Measurements from ENCODE around the gene ADIPOR1. TPM values are rescaled to one million over a fixed set of nuclear protein-coding genes. Genes with fewer than 3 reads are reported as not detected.

ADIPOR1 gene
- total RNA-seq, 4 donors from 2014 or later = 68.6 to 95.1 (median 80.1) TPM

GRCh38 chr1:202934755-202935154 lies 23.4 kb downstream of the ADIPOR1 start:
- TF ChIP-seq EP300 (IDR thresholded peaks at IDR 0.05) (no peak), POLR2A (IDR thresholded peaks at IDR 0.05) (no peak), CTCF (IDR thresholded peaks at IDR 0.05) (no peak)
- Histone ChIP-seq H3K4me3 (no peak overlapping the region), H3K36me3 (peaks cover 0 to 4% (median 0%) of the 10 kb centered on the region in 3 donors), H3K27ac (no peak overlapping the region), H3K9me3 (peaks cover 0 to 8% (median 0%) of the 10 kb centered on the region in 4 donors), H3K4me1 (no peaks in the 10 kb centered on the region), H3K27me3 (no peaks in the 10 kb centered on the region)
- WGBS, 2 donors = 85 to 94% methylated on average over 3 of the region's 3 CpGs
- DNase-seq (ENCODE audit: low spot score in 2 of 2) = no peak

- no peaks in the 10 kb centered on the region for H3K36me3 ChIP-seq
- no peaks in the 10 kb centered on the region for H3K27me3 ChIP-seq
- H3K4me1 ChIP-seq = peaks cover 0 to 3% (median 0%) of the 10 kb centered on the region in 4 donors
- H3K27ac ChIP-seq = no peak overlapping the region
- peaks cover 0 to 8% (median 0%) of the 10 kb centered on the region in 4 donors for H3K9me3 ChIP-seq
- no peak for DNase-seq (ENCODE audit: low spot score in 2 of 2)
- no peak overlapping the region for H3K4me3 ChIP-seq
- no peak for TF ChIP-seq EP300 (IDR thresholded peaks at IDR 0.05)
- TF ChIP-seq CTCF (IDR thresholded peaks at IDR 0.05) = no peak
- TF ChIP-seq POLR2A (IDR thresholded peaks at IDR 0.05) = no peak
- WGBS, 2 donors = 92 to 97% methylated on average over 2 of the region's 2 CpGs
Measured at GRCh38 chr1:202932476-202932875, 25.6 kb downstream of the ADIPOR1 start.

GRCh38 chr1:202926581-202927491 lies 31.3 kb downstream of the ADIPOR1 start, which contains the start of gene KLHL12:
Gene KLHL12, minus strand, starts transcription at chr1:202927234. Its CDS starts 2,072 bp downstream, at chr1:202925162.
- H3K4me1 ChIP-seq = peaks cover 0 to 45% (median 3%) of the 10 kb centered on the region in 4 donors
- peaks cover 0 to 22% (median 0%) of the 10 kb centered on the region in 3 donors for H3K36me3 ChIP-seq
- H3K9me3 ChIP-seq = no peaks in the 10 kb centered on the region

GRCh38 chr1:202923533-202923932 lies 34.6 kb downstream of the ADIPOR1 start:
- WGBS, 2 donors = 85 to 92% methylated on average over 3 of the region's 3 CpGs
- peaks cover 0 to 45% (median 3%) of the 10 kb centered on the region in 4 donors for H3K4me1 ChIP-seq
- no peaks in the 10 kb centered on the region for H3K9me3 ChIP-seq
- H3K27ac ChIP-seq = no peak overlapping the region
- no peak overlapping the region for H3K4me3 ChIP-seq
- no peaks in the 10 kb centered on the region for H3K27me3 ChIP-seq
- peaks cover 0 to 36% (median 0%) of the 10 kb centered on the region in 3 donors for H3K36me3 ChIP-seq
- no peak for DNase-seq (ENCODE audit: low spot score in 2 of 2)
- TF ChIP-seq EP300 (IDR thresholded peaks at IDR 0.05) = no peak
- no peak for TF ChIP-seq POLR2A (IDR thresholded peaks at IDR 0.05)
- no peak for TF ChIP-seq CTCF (IDR thresholded peaks at IDR 0.05)

More at GRCh38 chr1:202926581-202927491, 31.3 kb downstream of the ADIPOR1 start, which contains the start of gene KLHL12:
- Histone ChIP-seq H3K27me3 (no peaks in the 10 kb centered on the region), H3K4me3 (peak within 1 kb of the TSS; percentile 77 to 97 (median 96)), H3K27ac (peak within 1 kb of the TSS; percentile 94 to 99 (median 98))
- TF ChIP-seq EP300 (IDR thresholded peaks at IDR 0.05) (peak; percentile 94 to 97), CTCF (IDR thresholded peaks at IDR 0.05) (peak; percentile 37 to 86 (median 55)), POLR2A (IDR thresholded peaks at IDR 0.05) (peak; percentile 89 to 94)
- peak; percentile 94 to 97 for DNase-seq (ENCODE audit: low spot score in 2 of 2)
- 1% methylated on average over 31 to 49 of the region's 57 CpGs for WGBS, 2 donors

- Histone ChIP-seq H3K27me3 (no peaks in the 10 kb centered on the region), H3K4me1 (peaks cover 0 to 22% (median 0%) of the 10 kb centered on the region in 4 donors), H3K27ac (no peak overlapping the region), H3K36me3 (peaks cover 0 to 74% (median 12%) of the 10 kb centered on the region in 3 donors), H3K4me3 (no peak overlapping the region), H3K9me3 (no peaks in the 10 kb centered on the region)
- no peak for DNase-seq (ENCODE audit: low spot score in 2 of 2)
- no peak for TF ChIP-seq EP300 (IDR thresholded peaks at IDR 0.05)
- no peak for TF ChIP-seq CTCF (IDR thresholded peaks at IDR 0.05)
- TF ChIP-seq POLR2A (IDR thresholded peaks at IDR 0.05) = no peak
Measured at GRCh38 chr1:202919615-202920014, 38.5 kb downstream of the ADIPOR1 start.
